ENCODE results near the gene TNFRSF4. TPM values are rescaled to one million over a fixed set of nuclear protein-coding genes. Genes with fewer than 3 reads are reported as not detected.

Gene TNFRSF4
- total and polyA plus RNA-seq, 2 of the 8 experiments (the other 6 are each of a cell fraction or from before 2014, with no cell fraction given), result 0.06 TPM; not detected in 1

GRCh38 chr1:1185101-1185765 is 28.7 kb downstream of the TNFRSF4 start:
- 93% methylated on average over 31 of the region's 31 CpGs; no CpG with 5 or more reads in 1 of the 2 experiments for WGBS, 2 experiments (ENCODE audit: extremely low coverage in 1 of 2, insufficient coverage in 1 of 2, insufficient read length in 1 of 2, insufficient replicate concordance in 2 of 2, low coverage in 1 of 2, low lambda C conversion rate in 2 of 2, missing lambda C conversion rate in 1 of 2)
- POLR2A ChIA-PET (ENCODE audit: partially characterized antibody), result interaction anchor here (1.0 kb wide), 1 partner anchor 16 kb away, joined by 3 read pairs; no protein-coding TSS in a partner anchor
- Histone ChIP-seq H3K36me3 (ENCODE audit: control insufficient read depth in 2 of 4, insufficient read depth in 4 of 4, low read length in 3 of 4) (no peaks in the 10 kb centered on the region), H2BK20ac (ENCODE audit: low read length) (no peak overlapping the region), H3K9ac (replicated peaks in 1 of 4; ENCODE audit: extremely low read depth in 1 of 4, low read depth in 3 of 4, low read length in 3 of 4) (no peak overlapping the region), H3K14ac (ENCODE audit: insufficient read length) (no peak overlapping the region), H3K23me2 (ENCODE audit: low read depth, low read length) (no peaks in the 10 kb centered on the region), H4K8ac (ENCODE audit: extremely low read depth, insufficient read depth, low read length) (peak overlapping the region; percentile 46; the same call in 1 of the 2 replicates), H2AK5ac (ENCODE audit: low read depth, low read length) (no peak overlapping the region), H3K23ac (ENCODE audit: insufficient read length) (no peak overlapping the region), H3K4me1 (replicated peaks in 1 of 4; ENCODE audit: control insufficient read depth in 3 of 4, insufficient read depth in 4 of 4, low read length in 3 of 4) (no peaks in the 10 kb centered on the region; a peak in 1 of 7 replicates), H3K4ac (replicated peaks; ENCODE audit: insufficient read length, low read depth, low read length) (no peak overlapping the region), H3K27me3 (replicated peaks in 1 of 4; ENCODE audit: control insufficient read depth in 3 of 4, extremely low read depth in 1 of 4, insufficient read depth in 3 of 4, low read length in 3 of 4) (no peaks in the 10 kb centered on the region), H4K20me1 (replicated peaks in 1 of 2; ENCODE audit: control insufficient read depth in 1 of 2, insufficient read depth in 2 of 2, low read length in 2 of 2) (peaks cover 0 to 3% of the 10 kb centered on the region in 2 experiments), H2BK12ac (ENCODE audit: low read depth, low read length) (no peak overlapping the region), H3K79me2 (ENCODE audit: control insufficient read depth in 1 of 2, insufficient read depth in 2 of 2, low read length in 2 of 2) (no peaks in the 10 kb centered on the region), H2BK120ac (replicated peaks; ENCODE audit: low read depth, low read length) (no peak overlapping the region), H2BK15ac (ENCODE audit: low read length) (no peak overlapping the region), H3K56ac (replicated peaks; ENCODE audit: insufficient read length, low read depth, low read length) (no peak overlapping the region), H3K4me3 (ENCODE audit: extremely low read depth in 1 of 4, insufficient read depth in 2 of 4, low read depth in 3 of 4, low read length in 4 of 4) (no peak overlapping the region), H2BK5ac (ENCODE audit: low read depth, low read length) (no peak overlapping the region), H2AFZ (ENCODE audit: low read length) (no peak overlapping the region), H3K27ac (ENCODE audit: low read depth, low read length) (no peak overlapping the region), H3K4me2 (ENCODE audit: insufficient read depth in 1 of 2, low read depth in 2 of 2, low read length in 2 of 2) (no peak overlapping the region), H4K91ac (replicated peaks; ENCODE audit: insufficient read length, low read length) (no peak overlapping the region), H4K5ac (ENCODE audit: insufficient read length, low read depth, low read length) (no peak overlapping the region), H3K9me3 (ENCODE audit: insufficient read depth in 2 of 2, low read depth in 1 of 2, low read length in 1 of 2) (0 out of 4 replicates have a peak, but pooled peaks cover 0 to 2% of the 10 kb centered on the region in 2 experiments), H3K79me1 (ENCODE audit: low read depth, low read length) (no peaks in the 10 kb centered on the region), H3K18ac (ENCODE audit: extremely low read depth, low read length) (no peak overlapping the region)
- CTCF ChIA-PET (ENCODE audit: partially characterized antibody), result interaction anchor here (0.7 to 1.6 kb wide), 3 partner anchors 15 to 62 kb away, joined by 3 to 5 read pairs (median 4); no protein-coding TSS in a partner anchor
- DNase-seq (ENCODE audit: low read depth in 1 of 2, low spot score in 2 of 2), result peak in 1 of 2 experiments; percentile 44
- FAIRE-seq, result no peak
- TF ChIP-seq SUZ12 (IDR thresholded peaks at IDR 0.05; ENCODE audit: low read length) (no peak), TBP (IDR thresholded peaks at IDR 0.05; ENCODE audit: low read depth, low read length) (no peak), GTF2F1 (IDR thresholded peaks at IDR 0.05; ENCODE audit: borderline replicate concordance, low read depth, low read length) (no peak), TAF1 (IDR thresholded peaks at IDR 0.05; ENCODE audit: low read depth, low read length) (no peak), CTCF (IDR thresholded peaks at IDR 0.05; ENCODE audit: control extremely low read depth in 1 of 3, insufficient read depth in 1 of 3, low read depth in 1 of 3, low read length in 3 of 3) (no peak), SIRT6 (IDR thresholded peaks at IDR 0.05; ENCODE audit: low read length) (no peak), CBX8 (IDR thresholded peaks at IDR 0.05; ENCODE audit: borderline replicate concordance, low read depth, low read length) (no peak), POU5F1 (IDR thresholded peaks at IDR 0.05; ENCODE audit: low read depth, low read length) (no peak), CTBP2 (IDR thresholded peaks at IDR 0.05; ENCODE audit: borderline replicate concordance, insufficient read depth, insufficient read length, low read length) (no peak), JUND (IDR thresholded peaks at IDR 0.05; ENCODE audit: low read length) (no peak)
